GM21723 (cell line): ENCODE measurements around the gene ATP5PD.

Experiments
- ATAC-seq: cut with Tn5 transposase; IDR thresholded peaks from one replicate; pipeline ENCODE4 v1.9.1; 2021; ENCODE audit warnings: mild to moderate bottlenecking, moderate library complexity; ENCODE audit not compliant: unreplicated experiment

The ATP5PD gene

DNA sequence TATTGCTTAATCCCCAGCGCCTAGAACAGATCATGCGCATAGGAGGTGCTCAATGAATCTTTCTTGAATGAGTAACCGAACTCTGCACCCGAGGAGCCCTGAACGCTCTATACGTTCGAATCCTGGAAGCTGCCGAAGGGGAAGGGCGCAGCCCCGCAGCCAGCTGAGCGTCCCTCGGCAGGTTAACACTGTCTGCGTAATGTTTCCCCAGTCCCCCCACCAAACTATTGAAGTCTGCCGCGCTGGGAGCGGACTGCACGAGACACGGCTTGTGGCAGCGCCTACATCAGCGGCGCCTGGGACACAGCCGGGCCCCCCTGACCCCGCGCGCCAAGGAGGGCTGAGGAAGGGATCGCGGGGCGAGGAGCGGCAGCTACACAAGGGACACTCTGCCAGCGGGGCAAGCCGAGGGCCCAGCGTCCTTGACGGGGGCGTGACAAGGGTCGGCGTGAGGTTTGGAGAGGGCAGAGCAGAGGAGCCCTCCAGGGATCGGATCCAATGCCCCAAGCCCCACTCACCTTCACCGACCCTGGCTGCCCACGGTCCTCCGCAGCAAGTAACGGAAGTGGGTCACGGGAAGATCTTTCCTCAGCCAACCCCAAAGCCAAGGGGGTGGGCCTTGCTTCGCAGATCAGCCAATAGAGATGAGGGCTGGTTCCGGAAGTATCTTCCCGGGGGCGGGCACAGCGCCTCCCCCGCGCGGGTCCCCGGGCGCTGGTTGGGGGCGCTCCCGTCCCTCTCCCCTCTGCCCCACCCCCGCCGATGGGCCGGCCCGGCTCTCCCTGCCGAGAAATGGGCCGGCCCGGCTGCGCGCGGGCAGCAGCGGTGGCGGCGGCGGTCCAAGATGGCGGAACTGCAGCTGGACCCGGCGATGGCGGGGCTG is at the start of gene ATP5PD, which contains the start of gene KCTD2:
TSS of gene ATP5PD (minus strand) at position 563 of the 883 bp plus-strand sequence. CDS start 4,319 bp downstream, outside the sequence.
TSS of gene KCTD2 (plus strand) at position 819 of the 883 bp plus-strand sequence. CDS start at position 845, 26 bp downstream.
- ATAC-seq: peak; percentile 94

GRCh38 chr17:75096082-75096625 is 49.4 kb upstream of the ATP5PD start:
- no peak for ATAC-seq

DNA sequence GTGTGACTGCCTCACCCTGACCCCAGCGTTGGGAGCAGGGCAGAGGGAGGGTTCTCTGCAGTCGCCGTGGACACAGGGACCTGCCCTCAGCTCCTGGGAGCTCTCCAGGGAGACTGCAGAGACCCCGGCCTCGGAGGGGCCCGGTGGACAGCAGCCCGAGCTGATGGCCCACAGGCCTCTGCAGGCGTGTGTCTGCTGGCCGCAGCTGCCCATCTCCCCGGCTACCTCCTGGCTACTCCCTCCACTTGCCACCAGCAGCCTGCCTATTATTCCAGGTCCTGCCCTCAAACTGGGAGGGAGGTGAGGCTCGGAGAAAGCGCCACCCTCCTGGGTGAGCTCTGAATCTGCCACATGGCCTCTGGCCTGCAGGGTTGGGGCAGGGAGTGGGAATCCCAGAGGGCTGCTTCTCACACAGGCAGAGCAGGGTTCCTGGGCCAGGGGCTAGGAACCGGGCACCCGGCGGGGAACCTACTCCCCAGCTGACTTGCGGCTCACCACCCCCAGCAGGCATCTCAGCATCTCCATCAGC is 48.2 kb upstream of the ATP5PD start:
- ATAC-seq: no peak

DNA sequence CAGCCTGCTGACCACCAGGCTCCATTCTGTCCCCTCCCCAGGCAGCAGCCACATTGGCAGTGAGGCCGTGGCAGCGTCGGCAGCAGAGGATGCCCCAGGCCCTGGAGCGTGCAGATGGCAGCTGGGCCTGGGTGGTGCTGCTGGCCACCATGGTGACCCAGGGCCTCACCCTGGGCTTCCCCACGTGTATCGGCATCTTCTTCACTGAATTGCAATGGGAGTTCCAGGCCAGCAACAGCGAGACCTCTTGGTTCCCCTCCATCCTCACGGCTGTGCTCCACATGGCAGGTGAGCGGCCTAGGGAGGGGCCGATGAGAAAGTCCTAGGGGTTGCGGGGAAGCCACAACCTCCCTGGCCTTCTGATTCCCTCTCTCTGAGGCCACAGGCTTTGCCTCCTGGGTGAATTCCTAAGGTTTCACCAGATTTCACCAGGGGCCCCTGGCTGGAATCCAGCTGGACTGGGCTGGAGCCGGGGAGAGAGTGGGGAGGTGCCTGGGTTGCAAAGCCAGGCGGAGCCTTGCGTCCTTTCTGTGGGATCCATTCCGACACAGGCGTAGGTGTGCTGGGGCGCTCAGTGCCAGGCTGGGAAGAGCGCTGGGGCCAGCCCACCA is 46.9 kb upstream of the ATP5PD start:
- no peak for ATAC-seq

- ATAC-seq: no peak
Observed at GRCh38 chr17:75091855-75092327, 45.1 kb upstream of the ATP5PD start.

DNA sequence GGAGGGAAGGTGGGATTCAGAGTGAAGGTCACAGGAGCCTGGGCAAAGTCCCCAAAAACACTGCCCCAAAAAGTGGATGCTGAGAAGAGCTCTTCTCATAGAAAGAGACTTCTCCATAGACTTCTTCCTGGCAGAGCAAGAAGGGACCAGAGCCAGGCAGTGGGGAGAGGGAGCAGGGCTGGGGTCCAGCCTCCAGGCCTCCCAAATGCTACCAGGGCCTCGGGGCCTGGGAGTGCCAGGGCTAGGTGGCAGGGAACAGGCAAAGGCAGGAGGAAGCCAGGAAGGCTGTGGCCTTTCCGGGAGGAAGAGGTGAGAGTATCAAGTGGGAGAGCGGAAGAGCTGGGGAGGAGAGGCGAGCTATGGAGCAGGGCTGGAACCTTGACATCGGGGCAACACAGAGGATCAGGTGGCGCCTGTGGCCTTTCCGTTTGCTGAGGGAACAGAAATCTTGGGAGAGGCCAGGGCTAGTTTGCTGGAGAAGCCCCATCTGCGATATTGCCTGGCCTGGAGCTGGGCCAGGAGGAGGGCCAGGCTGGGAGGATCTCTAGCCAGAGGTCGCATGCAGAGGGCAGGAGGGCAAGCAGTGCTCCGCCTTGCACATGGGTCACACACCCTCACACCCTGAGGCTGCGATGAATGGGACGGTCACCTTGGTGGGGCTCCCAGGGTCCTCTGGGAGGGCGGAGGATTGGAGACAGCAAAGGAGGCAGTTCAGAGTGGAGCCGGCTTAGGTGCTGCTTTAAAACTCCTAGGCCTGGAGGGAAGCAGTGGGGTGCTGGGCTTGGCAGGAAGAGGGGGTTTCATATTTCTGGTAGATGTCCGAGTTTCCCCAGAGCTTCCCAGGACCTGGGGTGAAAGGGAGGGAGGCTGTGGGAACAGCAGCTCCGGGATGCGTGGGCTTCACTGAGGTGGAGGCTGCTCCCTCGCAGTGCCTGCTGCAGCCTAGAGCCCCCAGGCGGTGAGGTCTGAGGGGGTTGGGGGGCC is 44.4 kb upstream of the ATP5PD start:
- ATAC-seq: no peak

GRCh38 chr17:75088465-75089417 is 42.0 kb upstream of the ATP5PD start:
- no peak for ATAC-seq

DNA sequence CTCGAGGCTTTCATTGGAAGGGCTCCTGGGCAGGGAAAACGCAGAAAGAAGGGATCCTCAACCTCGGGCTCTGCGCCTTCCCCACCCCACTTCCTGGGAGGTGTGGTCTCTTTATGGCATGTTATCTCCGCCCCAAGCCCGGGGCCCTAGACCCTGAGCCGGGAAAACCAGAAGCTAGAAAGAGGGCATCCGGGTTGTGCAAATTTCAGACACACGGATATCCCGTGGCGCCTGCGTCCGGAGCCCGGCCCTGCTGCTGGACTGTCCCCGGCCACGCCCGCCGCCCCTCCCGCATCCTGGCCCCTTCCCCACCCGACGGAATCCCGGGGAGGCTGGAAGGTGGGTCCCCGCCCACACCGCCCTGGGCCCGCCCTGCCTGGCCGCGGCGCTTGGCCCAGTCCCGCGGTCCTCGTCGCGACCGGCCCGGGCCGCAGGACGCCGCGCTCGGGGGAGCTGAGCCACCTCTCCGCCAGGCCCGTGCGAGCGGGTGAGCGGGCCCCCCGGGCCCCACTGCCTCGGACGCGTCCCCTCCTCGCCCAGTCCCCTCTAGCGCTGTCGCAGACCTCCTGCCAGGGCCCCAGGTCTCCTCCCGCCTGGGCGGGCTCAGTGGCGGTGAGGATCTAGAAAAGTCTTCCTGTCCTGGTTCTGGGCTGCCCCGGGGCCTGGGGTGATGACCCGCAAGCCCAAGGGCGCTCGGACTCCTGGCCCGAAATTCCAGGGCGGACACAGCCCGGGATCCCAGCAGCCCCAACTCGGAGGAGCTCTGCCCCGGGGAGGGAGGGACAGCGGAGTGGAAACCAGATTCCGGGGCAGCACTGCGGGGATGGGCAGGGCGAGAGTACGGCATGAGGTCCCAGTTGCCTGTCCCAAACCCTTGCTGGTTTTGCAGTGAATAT is 41.0 kb upstream of the ATP5PD start, which contains the start of gene SLC16A5:
TSS of gene SLC16A5 (plus strand) at position 397 of the 896 bp plus-strand sequence. CDS start 5,683 bp downstream, outside the sequence.
- ATAC-seq: peak; percentile 72

DNA sequence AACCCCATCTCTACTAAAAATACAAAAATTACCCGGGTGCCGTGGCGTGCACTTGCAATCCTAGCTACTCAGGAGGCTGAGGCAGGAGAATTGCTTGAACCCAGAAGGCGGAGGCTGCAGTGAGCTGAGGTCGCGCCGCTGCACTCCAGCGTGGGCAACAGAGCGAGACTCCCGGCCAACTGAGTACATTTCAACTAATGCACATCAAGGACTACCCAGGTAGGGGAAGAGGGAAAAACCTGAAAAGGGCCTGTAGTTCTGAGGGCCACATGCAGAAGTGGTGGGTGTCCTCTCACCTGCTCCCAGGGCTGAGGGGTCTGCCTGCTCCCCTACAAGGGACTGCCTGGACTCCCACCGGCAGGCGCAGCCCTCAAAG is 40.4 kb upstream of the ATP5PD start:
- peak; percentile 12 for ATAC-seq

- no peak for ATAC-seq
Observed at GRCh38 chr17:75086496-75087181, 39.9 kb upstream of the ATP5PD start.

DNA sequence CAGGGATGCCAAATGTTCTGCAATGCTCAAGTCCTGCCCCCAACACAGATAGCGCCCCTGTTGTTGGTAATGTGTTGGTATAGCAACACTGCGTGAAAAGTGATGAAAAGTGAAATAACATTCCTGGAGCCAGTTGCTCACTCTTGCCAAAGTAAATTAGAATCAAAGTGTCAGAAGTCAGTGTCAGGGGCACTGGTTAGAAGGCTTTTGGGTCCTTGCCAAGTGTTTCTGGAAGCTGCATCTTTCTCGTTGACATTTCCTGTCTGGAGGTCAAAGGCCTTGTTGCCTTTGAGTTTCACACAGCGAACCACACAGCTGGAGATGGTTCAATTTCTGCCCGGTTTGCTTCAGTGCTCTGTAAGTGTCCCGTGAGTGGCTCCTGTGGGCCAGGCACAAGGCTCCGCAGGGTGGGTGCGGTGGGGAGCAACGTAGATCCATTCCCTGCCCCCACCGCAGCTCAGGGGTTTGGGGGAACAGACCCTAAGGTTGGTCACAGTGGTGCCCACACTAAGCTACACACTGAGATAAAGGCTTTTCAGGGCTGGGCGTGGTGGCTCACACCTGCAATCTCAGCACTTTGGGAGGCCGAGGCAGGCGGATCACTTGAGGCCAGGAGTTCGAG is 37.4 kb upstream of the ATP5PD start:
- ATAC-seq: no peak

GRCh38 chr17:75082683-75083082 is 35.9 kb upstream of the ATP5PD start:
- ATAC-seq: no peak

DNA sequence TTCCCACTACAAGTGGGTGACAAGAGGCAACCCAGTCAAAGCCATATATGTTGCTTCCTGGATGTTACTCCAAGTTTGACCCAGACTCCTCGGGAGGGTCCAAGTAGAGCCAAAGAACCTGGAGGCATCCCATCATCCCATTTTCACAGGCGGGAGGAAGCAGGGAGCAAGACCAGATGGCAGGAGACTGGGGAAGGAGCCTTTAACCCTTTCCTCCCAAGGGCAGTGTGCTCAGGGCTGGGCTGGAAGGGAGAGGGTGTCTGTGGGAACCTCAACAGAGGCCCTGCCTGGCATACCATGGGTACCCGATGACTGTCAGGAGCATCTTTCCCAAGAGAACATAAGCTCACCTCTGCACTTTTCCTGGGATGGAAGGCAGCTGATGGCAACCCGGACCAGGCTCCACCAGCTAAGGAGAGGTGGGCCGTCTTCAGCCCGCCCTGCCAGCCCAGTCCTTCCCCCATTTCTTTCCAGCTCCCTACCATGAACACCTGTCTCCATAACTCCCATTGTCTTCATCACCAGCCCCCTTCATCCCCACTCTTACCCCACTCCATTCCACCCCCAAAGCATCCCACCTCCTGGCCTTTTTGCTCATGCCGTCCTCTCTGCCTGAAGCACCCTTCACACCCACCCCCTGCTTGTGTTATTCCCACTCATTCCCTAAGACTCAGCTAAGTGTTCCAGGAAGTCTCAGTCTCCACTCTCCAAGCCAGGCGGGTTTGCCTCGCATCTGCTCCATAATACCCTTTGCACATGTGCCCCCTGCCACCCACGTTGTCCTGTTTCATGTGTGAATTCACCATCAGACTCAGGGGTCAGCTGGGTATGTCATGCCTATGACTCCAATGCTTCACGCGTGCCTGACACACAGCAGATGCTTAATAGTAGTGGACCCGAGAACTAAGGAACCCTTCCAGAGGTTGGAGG is 35.1 kb upstream of the ATP5PD start:
- no peak for ATAC-seq

- ATAC-seq: no peak
Observed at GRCh38 chr17:75079023-75079373, 32.2 kb upstream of the ATP5PD start.

GRCh38 chr17:75078284-75079022 is 31.7 kb upstream of the ATP5PD start:
- no peak for ATAC-seq
